ENCODE data around the gene SLC35F6. TPM values are rescaled to one million over a fixed set of nuclear protein-coding genes. Genes with fewer than 3 reads are reported as not detected.
A peak's percentile ranks its signal among the peaks of the same experiment; 100 is the strongest.

SLC35F6 gene
- total RNA-seq, 1 donor: 80.8 TPM

DNA sequence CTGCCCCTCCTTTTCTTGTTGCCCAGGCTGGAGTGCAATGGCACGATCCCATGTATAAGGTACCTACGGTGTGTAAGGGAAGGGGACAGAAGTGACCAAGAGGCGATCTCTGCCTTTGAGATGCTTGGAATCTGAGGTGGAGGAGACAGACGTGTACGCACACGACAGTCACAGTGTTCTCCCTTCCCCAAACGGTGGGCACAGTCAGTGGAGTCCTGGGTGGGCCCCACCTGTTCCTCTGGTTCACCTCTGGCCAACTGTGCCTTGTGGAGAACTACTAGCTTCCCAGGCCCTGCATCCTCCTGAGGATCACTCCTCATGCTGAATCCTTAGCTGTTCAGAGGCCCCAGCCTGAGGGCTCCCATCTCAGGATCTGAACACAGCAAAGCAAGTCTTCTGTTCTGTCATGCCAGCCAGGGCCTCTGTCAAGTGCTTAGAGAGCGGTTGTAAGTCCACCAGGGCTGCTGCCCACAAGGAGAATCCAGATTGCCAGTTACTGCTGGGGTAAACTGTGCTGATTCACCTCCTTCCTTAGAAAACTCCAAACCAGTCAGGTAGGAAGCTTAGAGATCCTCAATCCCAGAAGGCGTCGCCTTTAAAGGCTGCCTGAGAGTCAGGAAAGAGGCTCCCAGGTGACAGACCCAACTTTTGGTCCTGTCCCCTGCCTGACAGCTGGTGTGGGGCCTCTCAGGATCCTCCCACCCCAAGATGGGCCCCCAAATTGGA lies 1.6 kb downstream of the SLC35F6 start:
- DNase-seq (ENCODE audit: low read depth): no peak
- TF ChIP-seq, protein P1, sequence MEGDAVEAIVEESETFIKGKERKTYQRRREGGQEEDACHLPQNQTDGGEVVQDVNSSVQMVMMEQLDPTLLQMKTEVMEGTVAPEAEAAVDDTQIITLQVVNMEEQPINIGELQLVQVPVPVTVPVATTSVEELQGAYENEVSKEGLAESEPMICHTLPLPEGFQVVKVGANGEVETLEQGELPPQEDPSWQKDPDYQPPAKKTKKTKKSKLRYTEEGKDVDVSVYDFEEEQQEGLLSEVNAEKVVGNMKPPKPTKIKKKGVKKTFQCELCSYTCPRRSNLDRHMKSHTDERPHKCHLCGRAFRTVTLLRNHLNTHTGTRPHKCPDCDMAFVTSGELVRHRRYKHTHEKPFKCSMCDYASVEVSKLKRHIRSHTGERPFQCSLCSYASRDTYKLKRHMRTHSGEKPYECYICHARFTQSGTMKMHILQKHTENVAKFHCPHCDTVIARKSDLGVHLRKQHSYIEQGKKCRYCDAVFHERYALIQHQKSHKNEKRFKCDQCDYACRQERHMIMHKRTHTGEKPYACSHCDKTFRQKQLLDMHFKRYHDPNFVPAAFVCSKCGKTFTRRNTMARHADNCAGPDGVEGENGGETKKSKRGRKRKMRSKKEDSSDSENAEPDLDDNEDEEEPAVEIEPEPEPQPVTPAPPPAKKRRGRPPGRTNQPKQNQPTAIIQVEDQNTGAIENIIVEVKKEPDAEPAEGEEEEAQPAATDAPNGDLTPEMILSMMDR (IDR thresholded peaks at IDR 0.05; ENCODE audit: insufficient read depth, low read length): no peak
- H3K4me3 ChIP-seq (ENCODE audit: low read depth, low read length): peak overlapping the region; percentile 95

DNA sequence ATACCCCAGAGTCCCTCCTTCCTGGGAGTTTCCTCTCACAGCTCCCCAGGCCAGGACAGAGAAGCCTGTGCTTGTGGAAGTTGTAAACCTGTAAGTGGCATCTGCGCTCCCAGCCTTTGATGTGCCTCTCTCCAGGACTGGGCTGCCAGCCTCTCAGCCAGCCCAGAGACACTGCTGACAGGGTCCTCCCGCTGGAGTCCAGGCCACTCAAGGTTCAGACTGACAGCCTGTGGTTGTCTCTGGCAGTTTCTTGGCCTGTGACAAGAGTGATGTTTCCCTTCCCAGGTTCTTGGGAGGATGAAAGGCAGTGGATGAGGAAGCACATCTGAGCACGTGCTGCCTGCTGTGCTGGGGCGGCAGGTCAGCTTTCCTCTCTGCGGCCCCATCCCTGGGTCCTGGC lies 3.0 kb downstream of the SLC35F6 start:
- no peak overlapping the region for H3K4me3 ChIP-seq (ENCODE audit: low read depth, low read length)
- TF ChIP-seq, protein P1 (IDR thresholded peaks at IDR 0.05; ENCODE audit: insufficient read depth, low read length): no peak
- no peak for DNase-seq (ENCODE audit: low read depth)

DNA sequence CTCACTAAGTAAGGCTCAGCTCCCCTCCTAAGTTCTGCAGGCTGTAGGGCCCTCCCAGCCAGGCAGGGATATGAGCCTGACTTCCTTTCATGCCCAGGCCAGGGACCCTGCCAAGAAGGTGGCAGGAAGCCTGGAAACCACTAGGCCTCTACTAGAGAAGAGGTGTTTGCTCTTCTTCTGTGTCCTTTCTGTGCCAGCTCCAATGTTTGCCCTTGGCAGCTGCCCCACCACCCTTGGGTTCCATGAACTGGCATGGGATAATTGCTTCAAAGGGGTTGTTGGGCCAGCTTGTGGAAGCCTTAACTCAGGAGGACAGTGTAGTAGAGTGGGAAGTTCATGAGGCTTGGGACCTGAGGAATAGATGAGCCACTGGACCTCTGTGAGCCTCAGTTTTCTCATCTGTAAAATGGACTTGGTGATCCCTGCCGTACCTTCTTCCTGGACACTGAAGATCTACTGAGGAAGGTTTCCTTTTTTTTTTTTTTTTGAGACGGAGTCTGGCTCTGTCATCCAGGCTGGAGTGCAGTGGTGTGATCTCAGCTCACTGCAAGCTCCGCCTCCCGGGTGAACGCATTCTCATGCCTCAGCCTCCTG lies 3.9 kb downstream of the SLC35F6 start:
- H3K4me3 ChIP-seq (ENCODE audit: low read depth, low read length): no peak overlapping the region
- TF ChIP-seq, protein P1 (IDR thresholded peaks at IDR 0.05; ENCODE audit: insufficient read depth, low read length): no peak
- no peak for DNase-seq (ENCODE audit: low read depth)

DNA sequence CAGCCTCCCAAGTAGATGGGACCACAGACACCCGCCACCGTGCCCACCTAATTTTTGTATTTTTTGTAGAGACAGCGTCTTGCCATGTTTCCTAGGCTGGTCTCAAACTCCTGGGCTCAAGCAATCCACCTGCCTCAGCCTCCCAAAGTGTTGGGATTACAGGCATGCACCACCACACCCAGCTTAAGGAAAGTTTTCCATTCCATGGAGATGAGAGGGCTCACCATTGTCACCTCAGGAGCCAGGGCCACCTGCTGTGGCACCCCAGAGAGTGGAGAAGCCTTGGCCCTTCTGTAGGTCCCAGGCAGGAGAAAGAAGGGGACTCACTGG lies 4.6 kb downstream of the SLC35F6 start:
- TF ChIP-seq, protein P1 (IDR thresholded peaks at IDR 0.05; ENCODE audit: insufficient read depth, low read length): no peak
- DNase-seq (ENCODE audit: low read depth): no peak
- no peak overlapping the region for H3K4me3 ChIP-seq (ENCODE audit: low read depth, low read length)

DNA sequence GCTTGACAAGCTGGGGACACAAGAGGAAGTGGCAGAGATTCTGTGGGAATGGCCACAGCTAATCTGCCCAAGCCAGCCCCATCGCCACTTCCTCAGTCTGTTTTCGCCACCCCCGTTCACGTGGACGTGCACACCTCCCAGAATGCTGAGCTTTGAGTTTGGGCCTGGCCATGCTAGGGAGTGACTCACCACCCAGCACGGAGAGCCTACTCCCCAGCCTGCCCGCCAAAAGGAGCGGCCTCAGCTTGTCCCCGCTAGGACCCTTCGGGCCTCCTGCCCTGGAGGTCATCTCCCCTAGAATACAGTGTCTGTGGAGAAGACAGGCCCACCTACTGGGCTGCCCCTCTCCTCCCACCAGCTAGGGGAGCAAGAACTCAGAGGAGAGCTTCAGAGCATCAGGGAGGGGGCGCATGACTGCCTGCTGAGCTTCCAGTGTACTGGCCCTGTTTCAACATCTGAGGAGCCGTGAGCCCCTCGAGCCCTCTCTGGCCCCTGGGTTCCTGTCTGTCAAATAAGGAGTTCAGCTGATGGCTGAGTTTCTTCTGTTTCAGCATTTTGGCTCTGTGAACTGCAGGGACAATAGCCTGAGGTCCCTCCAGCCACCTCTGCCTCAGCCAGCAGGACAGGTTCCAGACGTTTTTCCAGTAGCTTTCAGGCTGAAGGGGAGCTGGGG lies 5.1 kb downstream of the SLC35F6 start:
- TF ChIP-seq, protein P1 (IDR thresholded peaks at IDR 0.05; ENCODE audit: insufficient read depth, low read length): no peak
- peak; percentile 82 for DNase-seq (ENCODE audit: low read depth)

DNA sequence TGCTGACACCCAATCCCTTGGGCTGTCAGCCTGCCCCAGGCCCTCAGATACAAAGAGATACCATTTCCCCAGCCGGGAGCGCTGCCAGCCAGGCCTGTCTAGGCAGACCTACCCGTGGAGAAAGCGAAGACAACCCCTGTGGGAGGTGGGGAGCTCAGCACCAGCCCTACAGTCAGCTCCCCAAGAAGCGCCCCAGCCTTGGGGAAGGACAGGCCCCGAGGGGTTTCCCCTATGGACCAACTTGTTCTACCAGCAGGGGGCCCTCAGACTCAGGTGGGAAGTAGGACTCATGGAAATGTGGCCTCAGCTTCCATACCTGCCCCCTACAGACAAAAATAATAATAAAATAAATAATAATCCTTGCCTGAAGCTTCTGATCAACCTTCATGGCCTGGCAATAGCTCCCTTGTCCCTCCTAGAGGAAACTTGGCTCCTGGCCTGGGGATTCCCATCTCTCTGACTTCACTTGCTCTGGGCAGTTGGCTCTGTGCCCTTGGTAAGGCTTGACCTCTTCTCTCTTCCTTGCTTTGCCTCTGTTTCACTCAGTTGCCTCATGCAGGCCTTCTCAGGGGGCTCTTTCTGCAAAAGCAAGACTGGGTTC lies 7.0 kb downstream of the SLC35F6 start:
- TF ChIP-seq, protein P1 (IDR thresholded peaks at IDR 0.05; ENCODE audit: insufficient read depth, low read length): peak; percentile 33

More for the DNA sequence above, 5.1 kb downstream of the SLC35F6 start:
- H3K4me3 ChIP-seq (ENCODE audit: low read depth, low read length): peak overlapping the region; percentile 14

More for the DNA sequence above, 7.0 kb downstream of the SLC35F6 start:
- no peak overlapping the region for H3K4me3 ChIP-seq (ENCODE audit: low read depth, low read length)
- DNase-seq (ENCODE audit: low read depth): peak; percentile 96

All from fibroblast of the aortic adventitia (primary cell).